GM06990 (cell line): ENCODE results near the gene KAT5.

ENCODE experiments used
- DNase-seq: peaks from one replicate; pipeline ENCODE4 v3.0.0-alpha.2; 2011; ENCODE audit not compliant: insufficient read length; ENCODE audit errors: extremely low read depth
- H3K27me3 ChIP-seq: replicated peaks from 2 replicates; pipeline ENCODE4 v1.6.0; 2011; ENCODE audit warnings: low read length; ENCODE audit not compliant: control insufficient read depth, insufficient read depth
- H3K36me3 ChIP-seq: 2 replicates; pipeline ENCODE4 v1.5.1; 2011; ENCODE audit warnings: low read length; ENCODE audit not compliant: control insufficient read depth, insufficient read depth
- H3K4me3 ChIP-seq: replicated peaks from 2 replicates; pipeline ENCODE4 v1.5.1; 2011; ENCODE audit warnings: low read depth, mild to moderate bottlenecking, control low read depth, low read length
- TF ChIP-seq, protein P1 (sequence below): IDR thresholded peaks from 2 replicates; pipeline ENCODE4 v1.5.1; 2011; ENCODE audit warnings: low read length, control low read depth, mild to moderate bottlenecking, inconsistent platforms; ENCODE audit not compliant: insufficient read depth, poor library complexity, severe bottlenecking

Gene KAT5

DNA sequence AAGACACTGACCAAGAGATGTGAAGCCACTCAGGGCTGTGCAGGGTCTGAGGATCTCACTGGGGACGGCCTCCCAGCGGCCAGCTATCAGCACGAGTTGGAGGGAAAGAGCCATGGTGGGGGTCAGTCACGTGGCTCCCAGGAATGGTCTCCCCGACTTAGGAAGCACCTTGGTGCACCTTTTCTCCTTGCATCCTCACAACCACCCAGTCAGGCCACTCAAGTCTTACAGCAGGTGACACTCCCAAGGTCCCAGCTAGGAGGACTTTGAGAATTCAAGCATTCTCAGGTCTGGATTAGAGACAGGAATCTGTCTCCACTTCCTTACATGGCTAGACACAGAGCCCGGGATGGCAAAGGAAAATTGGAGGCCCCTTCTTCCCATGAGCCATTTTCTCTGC, 5.9 kb downstream of the KAT5 start:
- Histone ChIP-seq H3K27me3 (no peaks in the 10 kb centered on the region), H3K36me3 (peaks cover 41% of the 10 kb centered on the region), H3K4me3 (no peak overlapping the region)
- TF ChIP-seq, protein P1, sequence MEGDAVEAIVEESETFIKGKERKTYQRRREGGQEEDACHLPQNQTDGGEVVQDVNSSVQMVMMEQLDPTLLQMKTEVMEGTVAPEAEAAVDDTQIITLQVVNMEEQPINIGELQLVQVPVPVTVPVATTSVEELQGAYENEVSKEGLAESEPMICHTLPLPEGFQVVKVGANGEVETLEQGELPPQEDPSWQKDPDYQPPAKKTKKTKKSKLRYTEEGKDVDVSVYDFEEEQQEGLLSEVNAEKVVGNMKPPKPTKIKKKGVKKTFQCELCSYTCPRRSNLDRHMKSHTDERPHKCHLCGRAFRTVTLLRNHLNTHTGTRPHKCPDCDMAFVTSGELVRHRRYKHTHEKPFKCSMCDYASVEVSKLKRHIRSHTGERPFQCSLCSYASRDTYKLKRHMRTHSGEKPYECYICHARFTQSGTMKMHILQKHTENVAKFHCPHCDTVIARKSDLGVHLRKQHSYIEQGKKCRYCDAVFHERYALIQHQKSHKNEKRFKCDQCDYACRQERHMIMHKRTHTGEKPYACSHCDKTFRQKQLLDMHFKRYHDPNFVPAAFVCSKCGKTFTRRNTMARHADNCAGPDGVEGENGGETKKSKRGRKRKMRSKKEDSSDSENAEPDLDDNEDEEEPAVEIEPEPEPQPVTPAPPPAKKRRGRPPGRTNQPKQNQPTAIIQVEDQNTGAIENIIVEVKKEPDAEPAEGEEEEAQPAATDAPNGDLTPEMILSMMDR = no peak
- DNase-seq = no peak

DNA sequence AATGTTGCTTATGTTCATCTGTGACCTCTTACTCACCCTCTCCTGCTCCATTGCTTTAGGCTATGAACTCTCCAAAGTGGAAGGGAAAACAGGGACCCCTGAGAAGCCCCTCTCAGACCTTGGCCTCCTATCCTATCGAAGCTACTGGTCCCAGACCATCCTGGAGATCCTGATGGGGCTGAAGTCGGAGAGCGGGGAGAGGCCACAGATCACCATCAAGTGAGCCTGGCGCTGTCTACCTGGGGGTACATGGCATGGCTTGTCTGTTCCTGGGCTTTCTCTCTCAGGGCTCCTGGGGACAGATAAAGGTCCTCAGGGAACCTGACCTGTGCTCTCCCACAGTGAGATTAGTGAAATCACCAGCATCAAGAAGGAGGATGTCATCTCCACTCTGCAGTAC, 6.5 kb downstream of the KAT5 start:
- peaks cover 38% of the 10 kb centered on the region for H3K36me3 ChIP-seq
- DNase-seq = no peak
- TF ChIP-seq, protein P1 = no peak
- no peaks in the 10 kb centered on the region for H3K27me3 ChIP-seq
- no peak overlapping the region for H3K4me3 ChIP-seq

DNA sequence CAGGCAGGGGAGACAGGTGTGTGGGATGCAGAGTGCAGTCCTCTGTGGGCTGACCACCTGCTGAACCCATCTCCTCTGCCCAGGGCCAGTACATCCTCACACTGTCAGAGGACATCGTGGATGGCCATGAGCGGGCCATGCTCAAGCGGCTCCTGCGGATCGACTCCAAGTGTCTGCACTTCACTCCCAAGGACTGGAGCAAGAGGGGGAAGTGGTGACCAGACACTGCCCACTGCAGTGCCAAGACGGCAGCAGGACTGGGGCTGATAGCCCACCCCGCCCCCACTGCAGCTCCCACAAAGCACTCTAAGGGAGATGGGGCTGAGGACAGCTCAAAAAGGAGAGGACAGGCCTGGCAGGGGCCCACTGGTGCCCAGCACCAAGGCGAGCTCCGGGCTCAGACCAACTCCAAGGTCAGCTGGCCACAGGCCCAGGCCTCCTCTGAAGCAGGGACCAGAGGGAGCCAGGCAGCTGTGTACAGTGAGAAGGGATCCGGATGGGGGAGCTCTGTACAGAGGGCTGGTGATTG, 7.0 kb downstream of the KAT5 start:
- TF ChIP-seq, protein P1 = no peak
- Histone ChIP-seq H3K36me3 (peaks cover 36% of the 10 kb centered on the region), H3K4me3 (peak overlapping the region; percentile 75), H3K27me3 (no peaks in the 10 kb centered on the region)
- DNase-seq = no peak

DNA sequence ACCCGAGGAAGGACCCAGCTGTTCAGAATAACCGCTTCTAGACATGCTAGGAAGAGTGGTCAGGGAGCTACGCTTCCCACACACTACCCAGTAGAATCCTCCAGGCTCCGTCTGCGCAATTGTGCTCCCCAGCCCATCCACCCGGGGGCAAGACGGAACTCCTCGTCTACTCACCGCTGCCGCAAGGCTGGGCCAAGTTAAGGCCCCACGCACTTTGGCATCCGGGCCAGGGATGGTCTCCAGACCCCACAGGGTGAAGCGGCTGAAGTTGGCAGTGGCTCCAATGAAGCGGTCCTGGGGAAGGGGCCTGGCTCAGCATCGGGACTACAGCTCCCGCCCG, 7.8 kb downstream of the KAT5 start:
- Histone ChIP-seq H3K36me3 (peaks cover 29% of the 10 kb centered on the region), H3K4me3 (peak overlapping the region; percentile 75), H3K27me3 (no peaks in the 10 kb centered on the region)
- TF ChIP-seq, protein P1 = no peak
- DNase-seq = no peak

DNA sequence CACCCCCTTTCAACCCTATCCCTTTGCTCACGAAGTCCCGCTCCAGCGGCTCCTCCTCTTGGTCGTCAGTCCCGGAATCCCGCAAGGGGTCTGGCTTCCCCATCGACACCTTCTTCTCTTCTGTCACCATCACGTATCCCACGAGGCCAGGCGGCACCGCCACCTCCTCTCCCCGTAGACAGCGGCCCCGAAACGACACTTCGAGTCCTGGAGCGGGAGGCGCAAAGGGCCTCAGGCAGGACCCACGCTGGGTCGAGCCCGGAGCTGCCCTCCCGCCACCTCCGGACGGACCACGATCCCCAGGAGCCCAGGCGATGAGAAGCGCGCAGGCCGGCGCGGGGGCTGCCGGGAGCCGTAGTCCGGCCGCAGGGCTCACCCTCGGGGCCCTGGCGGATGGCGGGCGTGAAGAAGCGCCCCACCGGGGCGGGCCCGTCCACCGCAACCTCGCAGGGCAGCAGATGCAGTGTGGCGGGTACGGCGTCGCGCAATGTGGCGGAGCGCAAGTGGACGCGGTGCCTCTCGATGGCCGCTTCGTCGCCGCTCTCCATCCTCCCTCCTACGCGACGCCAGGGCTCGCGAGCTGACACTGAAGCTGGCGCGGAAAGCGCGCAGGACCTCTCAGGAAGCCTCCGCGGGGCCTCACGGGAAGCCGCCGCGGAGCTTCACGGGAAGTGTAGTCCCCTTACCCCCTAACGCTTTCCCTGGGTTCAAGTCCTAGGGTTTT, 8.3 kb downstream of the KAT5 start, which contains the start of gene RNASEH2C:
RNASEH2C (minus strand) TSS at position 588 of the 724 bp plus-strand sequence; CDS start at position 548, 40 bp downstream.
- Histone ChIP-seq H3K36me3 (peaks cover 26% of the 10 kb centered on the region), H3K27me3 (no peaks in the 10 kb centered on the region), H3K4me3 (peak within 1 kb of the TSS; percentile 75)
- DNase-seq = peak; percentile 89
- TF ChIP-seq, protein P1 = no peak
